ENCODE results near the gene BCR. TPM values are rescaled to one million over a fixed set of nuclear protein-coding genes. Genes with fewer than 3 reads are reported as not detected.
"Not testable (repeated sequence)": the region's sequence is repeated elsewhere in the genome, so short reads cannot be mapped to it uniquely, and the experiment has no call there.

BCR gene
- total RNA-seq, 1 experiment from 2014 or later, result 10.2 TPM

GRCh38 chr22:23364389-23364788, 184.1 kb downstream of the BCR start:
- DNase-seq (ENCODE audit: low read depth), result no peak

DNA sequence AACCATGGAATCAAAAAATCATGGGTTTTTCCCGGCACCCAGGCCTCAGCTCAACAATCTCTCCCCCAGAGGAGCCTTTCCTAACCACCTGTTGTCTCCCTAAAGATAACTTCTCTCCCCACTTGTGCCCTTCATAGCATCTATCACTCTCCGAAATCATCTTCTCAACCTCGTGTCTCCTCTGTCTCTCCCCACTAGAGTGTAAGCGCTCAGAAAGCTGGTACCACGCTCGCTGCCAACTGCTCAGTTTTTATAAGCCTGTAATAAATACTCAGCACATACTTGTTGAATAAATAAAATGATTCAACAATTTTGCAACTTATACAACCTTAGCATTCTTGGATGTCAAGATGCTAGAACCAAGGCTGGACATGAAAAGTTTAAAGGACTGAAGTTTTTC, 185.2 kb downstream of the BCR start:
- no peak for DNase-seq (ENCODE audit: low read depth)

- DNase-seq (ENCODE audit: low read depth), result no peak
Observed at GRCh38 chr22:23365961-23366360, 185.7 kb downstream of the BCR start.

- not testable (repeated sequence) for DNase-seq (ENCODE audit: low read depth)
Observed at GRCh38 chr22:23367196-23367595, 186.9 kb downstream of the BCR start.

Other genes with a start within 250 kb of the BCR start
- gene GNAZ, start 110.0 kb upstream of the BCR start, total RNA-seq (2014; rRNA removed), result 6.1 and 9.6 TPM in 2 replicates
- not detected in 2 replicates for gene RSPH14, start 38.5 kb upstream of the BCR start, total RNA-seq (2014; rRNA removed)
- under 0.01 and 0.11 TPM in 2 replicates for gene RAB36, start 35.0 kb upstream of the BCR start, total RNA-seq (2014; rRNA removed)